GM06990 (cell line): ENCODE results near the gene RAD9A.

Experiments
- DNase-seq: peaks from one replicate; pipeline ENCODE4 v3.0.0-alpha.2; 2011; ENCODE audit not compliant: insufficient read length; ENCODE audit errors: extremely low read depth
- H3K27me3 ChIP-seq: replicated peaks from 2 replicates; pipeline ENCODE4 v1.6.0; 2011; ENCODE audit warnings: low read length; ENCODE audit not compliant: control insufficient read depth, insufficient read depth
- H3K36me3 ChIP-seq: 2 replicates; pipeline ENCODE4 v1.5.1; 2011; ENCODE audit warnings: low read length; ENCODE audit not compliant: control insufficient read depth, insufficient read depth
- H3K4me3 ChIP-seq: replicated peaks from 2 replicates; pipeline ENCODE4 v1.5.1; 2011; ENCODE audit warnings: low read depth, mild to moderate bottlenecking, control low read depth, low read length
- CTCF ChIP-seq: IDR thresholded peaks from 2 replicates; pipeline ENCODE4 v1.5.1; 2011; ENCODE audit warnings: low read length, control low read depth, mild to moderate bottlenecking, inconsistent platforms; ENCODE audit not compliant: insufficient read depth, poor library complexity, severe bottlenecking

Gene RAD9A

GRCh38 chr11:67366546-67366945, 25.2 kb upstream of the RAD9A start:
- TF ChIP-seq CTCF: no peak
- no peak for DNase-seq
- Histone ChIP-seq H3K4me3 (no peak overlapping the region), H3K36me3 (no peaks in the 10 kb centered on the region), H3K27me3 (no peaks in the 10 kb centered on the region)

GRCh38 chr11:67366961-67367760, 24.6 kb upstream of the RAD9A start:
- Histone ChIP-seq H3K4me3 (no peak overlapping the region), H3K36me3 (no peaks in the 10 kb centered on the region), H3K27me3 (no peaks in the 10 kb centered on the region)
- TF ChIP-seq CTCF: no peak
- no peak for DNase-seq

GRCh38 chr11:67367761-67368227, 24.0 kb upstream of the RAD9A start:
- no peak for TF ChIP-seq CTCF
- no peak for DNase-seq

GRCh38 chr11:67368621-67369020, 23.2 kb upstream of the RAD9A start:
- H3K27me3 ChIP-seq: no peaks in the 10 kb centered on the region
- H3K36me3 ChIP-seq: no peaks in the 10 kb centered on the region
- TF ChIP-seq CTCF: no peak
- no peak for DNase-seq
- H3K4me3 ChIP-seq: no peak overlapping the region

More at GRCh38 chr11:67367761-67368227, 24.0 kb upstream of the RAD9A start:
- Histone ChIP-seq H3K4me3 (no peak overlapping the region), H3K27me3 (no peaks in the 10 kb centered on the region), H3K36me3 (no peaks in the 10 kb centered on the region)

GRCh38 chr11:67369275-67369674, 22.5 kb upstream of the RAD9A start:
- H3K4me3 ChIP-seq: no peak overlapping the region

More at GRCh38 chr11:67369275-67369674, 22.5 kb upstream of the RAD9A start:
- Histone ChIP-seq H3K36me3 (no peaks in the 10 kb centered on the region), H3K27me3 (no peaks in the 10 kb centered on the region)
- DNase-seq: no peak
- no peak for TF ChIP-seq CTCF
